Activated T-helper 1 cell treated with anti-CD3 and anti-CD28 coated beads, Interleukin-12 subunit alpha, Interleukin-12 subunit beta, Interleukin-2, Interleukin-4 antibody, amounts not matched to agents 30 ng/mL and 10 ng/mL and 1 ng/mL, durations not matched to agents 14 hours and 24 hours and 36 hours (primary cell): Measurements from ENCODE around the gene LPP. TPM values are rescaled to one million over a fixed set of nuclear protein-coding genes. Genes with fewer than 3 reads are reported as not detected.

Experiments
- DNase-seq: peaks from one replicate; pipeline ENCODE4 v3.0.0; 2021; ENCODE audit warnings: low spot score
- H3K27ac Mint-ChIP-seq: one replicate; pipeline ENCODE4 v1.8.0; 2021; ENCODE audit warnings: mild to moderate bottlenecking, mixed read lengths
- H3K27me3 Mint-ChIP-seq: one replicate; pipeline ENCODE4 v1.8.0; 2022; ENCODE audit warnings: mild to moderate bottlenecking, moderate library complexity, mixed read lengths; ENCODE audit not compliant: insufficient read depth
- H3K36me3 Mint-ChIP-seq: one replicate; pipeline ENCODE4 v1.8.0; 2021; ENCODE audit warnings: low read depth, mixed read lengths
- H3K4me1 Mint-ChIP-seq: one replicate; pipeline ENCODE4 v1.8.0; 2021; ENCODE audit warnings: low read depth, mixed read lengths
- H3K4me3 Mint-ChIP-seq: one replicate; pipeline ENCODE4 v1.8.0; 2021; ENCODE audit warnings: mild to moderate bottlenecking, moderate library complexity, mixed read lengths
- H3K9me3 Mint-ChIP-seq: one replicate; pipeline ENCODE4 v1.8.0; 2021; ENCODE audit warnings: mixed read lengths
- intact Hi-C: fragments of 100-400 bp; cut with micrococcal nuclease; formaldehyde crosslinking; loops from one replicate; pipeline ENCODE4 v1.15.1; 2024
- total RNA-seq: library from RNA; stranded (reverse); gene quantifications from 2 replicates; pipeline ENCODE4 v1.2.3, GENCODE V29; 2022

Gene LPP
- total RNA-seq, 1 donor from 2014 or later: 38.2 TPM

DNA sequence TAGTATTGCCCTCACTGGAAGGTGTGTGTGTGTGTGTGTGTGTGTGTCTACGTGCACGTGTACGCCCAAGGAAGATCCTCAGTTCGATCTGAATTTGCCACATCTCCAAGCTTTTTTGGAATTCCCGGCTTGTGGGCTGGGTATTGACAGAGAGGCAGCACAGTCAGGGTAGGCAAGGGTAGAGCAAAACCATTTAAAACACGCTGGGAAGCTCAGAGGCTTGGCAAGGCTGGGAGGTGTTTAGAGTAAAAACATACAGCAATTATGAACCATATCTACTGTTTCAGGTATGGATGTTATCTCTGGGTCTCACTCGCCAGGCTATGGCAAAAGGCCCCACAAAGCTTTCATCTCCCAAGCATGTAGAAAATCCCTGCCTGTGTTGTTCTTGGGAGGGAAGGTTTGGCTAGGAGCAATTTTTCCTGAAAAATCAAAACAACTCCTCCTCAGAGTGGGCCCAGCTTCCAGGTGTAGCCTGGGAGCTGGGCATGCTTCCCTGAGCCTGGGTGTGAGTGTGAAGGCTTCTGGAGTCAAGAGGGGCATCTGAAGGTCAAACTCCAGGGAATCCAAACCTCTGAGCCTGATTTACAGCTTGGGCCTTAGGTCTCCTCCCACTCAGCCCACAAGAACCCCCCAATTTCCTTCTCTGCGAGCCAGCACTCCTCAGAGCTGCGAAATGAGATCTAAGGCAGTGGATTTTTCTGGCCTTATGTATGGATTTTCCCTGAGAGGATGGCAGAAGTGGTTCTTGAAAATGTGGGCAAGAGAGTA is 773.0 kb downstream of the LPP start:
- intact Hi-C loops: no loop called here
- H3K27ac Mint-ChIP-seq: no peak overlapping the region
- DNase-seq: no peak
- peaks cover 5% of the 10 kb centered on the region for H3K4me1 Mint-ChIP-seq
- H3K36me3 Mint-ChIP-seq: peaks cover 2% of the 10 kb centered on the region
- no peaks in the 10 kb centered on the region for H3K9me3 Mint-ChIP-seq
- H3K27me3 Mint-ChIP-seq: peaks cover 4% of the 10 kb centered on the region
- H3K4me3 Mint-ChIP-seq: no peak overlapping the region

GRCh38 chr3:188927971-188928370 is 774.0 kb downstream of the LPP start:
- intact Hi-C loops: no loop called here
- H3K9me3 Mint-ChIP-seq: no peaks in the 10 kb centered on the region
- H3K27ac Mint-ChIP-seq: no peak overlapping the region
- H3K4me3 Mint-ChIP-seq: no peak overlapping the region
- DNase-seq: no peak
- peaks cover 2% of the 10 kb centered on the region for H3K36me3 Mint-ChIP-seq
- peaks cover 5% of the 10 kb centered on the region for H3K4me1 Mint-ChIP-seq
- H3K27me3 Mint-ChIP-seq: peaks cover 4% of the 10 kb centered on the region

DNA sequence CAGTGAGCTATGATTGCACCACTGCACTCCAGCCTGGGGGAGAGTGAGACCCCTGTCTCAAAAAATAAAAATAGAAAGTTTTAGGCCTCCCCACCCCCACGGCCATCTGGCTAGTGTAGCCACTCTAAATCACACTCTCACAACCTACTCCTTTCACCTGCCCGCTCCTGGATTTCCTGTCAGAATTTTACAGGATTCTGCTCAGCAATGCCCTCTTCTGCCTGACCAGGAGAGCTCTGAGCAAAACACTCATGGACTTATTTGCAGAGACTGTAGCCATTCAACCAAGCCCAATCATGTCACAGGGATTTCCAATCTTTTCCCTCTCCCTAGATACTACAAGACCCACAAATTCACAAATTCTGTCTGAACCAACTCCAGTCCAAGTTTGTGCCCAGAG is 775.2 kb downstream of the LPP start:
- peaks cover 4% of the 10 kb centered on the region for H3K27me3 Mint-ChIP-seq
- H3K36me3 Mint-ChIP-seq: peaks cover 2% of the 10 kb centered on the region
- no peak for DNase-seq
- no peaks in the 10 kb centered on the region for H3K9me3 Mint-ChIP-seq
- no peak overlapping the region for H3K4me3 Mint-ChIP-seq
- no peak overlapping the region for H3K27ac Mint-ChIP-seq
- intact Hi-C loops: no loop called here
- peaks cover 5% of the 10 kb centered on the region for H3K4me1 Mint-ChIP-seq

GRCh38 chr3:188931036-188931435 is 777.1 kb downstream of the LPP start:
- no peaks in the 10 kb centered on the region for H3K27me3 Mint-ChIP-seq
- no peak for DNase-seq
- H3K36me3 Mint-ChIP-seq: peaks cover under 1% of the 10 kb centered on the region
- no peak overlapping the region for H3K4me3 Mint-ChIP-seq
- no peak overlapping the region for H3K27ac Mint-ChIP-seq
- intact Hi-C loops: no loop called here
- H3K4me1 Mint-ChIP-seq: peaks cover 5% of the 10 kb centered on the region
- no peaks in the 10 kb centered on the region for H3K9me3 Mint-ChIP-seq

DNA sequence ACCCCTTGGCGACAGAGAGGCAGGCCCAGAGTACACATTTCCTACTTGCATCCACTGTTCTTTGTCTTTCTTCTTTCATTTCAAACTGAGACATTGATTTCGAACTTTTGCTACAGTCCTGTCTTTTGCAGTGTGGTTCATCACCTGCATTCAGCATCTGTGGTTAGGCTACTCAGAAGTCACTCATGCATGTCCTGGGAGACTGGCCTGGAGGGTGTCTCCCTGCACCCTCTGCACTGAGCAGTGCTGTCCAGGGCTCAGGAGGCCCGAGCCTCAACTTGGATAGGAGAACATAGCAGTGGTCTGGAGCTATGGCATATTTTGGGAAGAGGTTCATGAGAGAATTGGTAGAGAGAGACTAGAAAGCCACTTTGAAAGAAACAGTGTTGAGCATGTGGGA is 777.6 kb downstream of the LPP start:
- intact Hi-C loops: no loop called here
- H3K36me3 Mint-ChIP-seq: no peaks in the 10 kb centered on the region
- H3K27ac Mint-ChIP-seq: no peak overlapping the region
- H3K4me3 Mint-ChIP-seq: no peak overlapping the region
- no peak for DNase-seq
- H3K4me1 Mint-ChIP-seq: peaks cover 5% of the 10 kb centered on the region
- H3K9me3 Mint-ChIP-seq: no peaks in the 10 kb centered on the region
- no peaks in the 10 kb centered on the region for H3K27me3 Mint-ChIP-seq

- peaks cover 5% of the 10 kb centered on the region for H3K4me1 Mint-ChIP-seq
- intact Hi-C loops: no loop called here
- H3K4me3 Mint-ChIP-seq: no peak overlapping the region
- no peaks in the 10 kb centered on the region for H3K36me3 Mint-ChIP-seq
- peaks cover 3% of the 10 kb centered on the region for H3K27me3 Mint-ChIP-seq
- no peak overlapping the region for H3K27ac Mint-ChIP-seq
- DNase-seq: no peak
- H3K9me3 Mint-ChIP-seq: no peaks in the 10 kb centered on the region
Observed at GRCh38 chr3:188934989-188935388, 781.0 kb downstream of the LPP start.

- Mint-ChIP-seq H3K36me3 (no peaks in the 10 kb centered on the region), H3K27me3 (peaks cover 3% of the 10 kb centered on the region), H3K27ac (no peak overlapping the region), H3K4me1 (peaks cover under 1% of the 10 kb centered on the region), H3K4me3 (no peak overlapping the region), H3K9me3 (peaks cover under 1% of the 10 kb centered on the region)
- intact Hi-C loops: no loop called here
- no peak for DNase-seq
Observed at GRCh38 chr3:188936597-188937107, 782.7 kb downstream of the LPP start.

DNA sequence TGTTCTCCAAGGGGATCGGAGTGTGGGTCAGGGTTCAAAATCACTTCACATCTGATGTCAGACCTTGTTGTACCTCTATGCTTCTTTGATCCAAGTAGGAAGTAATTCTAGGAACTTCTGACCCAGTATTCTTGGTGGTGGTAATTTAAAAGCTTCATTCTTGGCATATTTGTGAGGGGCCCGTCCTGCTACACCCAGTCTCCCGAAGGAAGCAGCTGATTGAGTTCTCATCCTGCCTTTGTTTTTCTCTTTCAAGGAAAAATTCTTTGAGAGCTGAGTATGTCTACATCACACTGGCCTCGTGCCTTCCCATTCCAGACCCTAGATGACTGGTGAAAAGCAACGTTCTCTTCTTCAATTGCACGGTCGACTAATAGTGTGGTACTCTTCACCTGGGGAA is 783.4 kb downstream of the LPP start:
- Mint-ChIP-seq H3K4me3 (no peak overlapping the region), H3K27ac (no peak overlapping the region), H3K27me3 (peaks cover 3% of the 10 kb centered on the region), H3K4me1 (no peaks in the 10 kb centered on the region), H3K9me3 (peaks cover 5% of the 10 kb centered on the region), H3K36me3 (no peaks in the 10 kb centered on the region)
- intact Hi-C loops: no loop called here
- DNase-seq: no peak

GRCh38 chr3:188938999-188939398 is 785.0 kb downstream of the LPP start:
- intact Hi-C loops: no loop called here
- no peak overlapping the region for H3K4me3 Mint-ChIP-seq
- H3K27ac Mint-ChIP-seq: no peak overlapping the region
- DNase-seq: no peak
- H3K4me1 Mint-ChIP-seq: no peaks in the 10 kb centered on the region
- H3K36me3 Mint-ChIP-seq: no peaks in the 10 kb centered on the region
- H3K27me3 Mint-ChIP-seq: peaks cover 3% of the 10 kb centered on the region
- H3K9me3 Mint-ChIP-seq: peaks cover 5% of the 10 kb centered on the region

DNA sequence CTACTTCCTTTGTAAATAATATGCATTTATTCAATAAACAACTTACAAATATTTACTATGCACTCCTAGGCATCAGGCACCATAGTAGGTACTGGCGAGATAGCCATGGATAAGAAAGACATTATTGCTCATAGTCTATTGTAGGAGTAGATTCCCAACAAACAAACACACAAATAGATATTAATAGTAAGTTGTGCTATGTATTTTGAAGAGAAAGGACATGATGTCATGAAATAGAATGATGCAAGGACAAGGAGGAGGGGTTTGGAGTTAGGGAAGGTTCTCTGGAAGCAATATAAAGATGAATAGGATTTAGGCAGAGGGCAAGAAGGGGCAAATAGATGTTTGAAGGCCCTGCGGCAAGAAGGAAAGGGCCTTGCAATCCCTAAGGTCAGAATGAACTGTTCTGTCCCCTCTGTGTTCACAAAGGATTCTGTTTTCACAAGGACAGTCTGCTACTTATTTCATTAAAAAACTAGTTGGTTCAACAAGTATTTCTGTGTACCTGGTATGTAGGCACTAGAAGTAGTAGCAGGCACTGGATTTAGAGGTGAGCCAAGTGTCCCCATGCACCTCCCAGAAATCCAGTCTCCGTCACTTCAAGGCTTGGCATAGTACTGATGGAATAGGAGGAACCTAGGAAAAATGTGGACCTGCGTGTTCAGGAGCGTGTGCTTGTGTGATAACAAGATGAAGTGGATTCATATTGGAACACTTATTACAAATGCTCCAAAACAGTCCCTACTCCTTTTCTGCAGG is 786.0 kb downstream of the LPP start:
- Mint-ChIP-seq H3K27me3 (peaks cover 3% of the 10 kb centered on the region), H3K4me1 (no peaks in the 10 kb centered on the region), H3K27ac (no peak overlapping the region), H3K9me3 (peaks cover 5% of the 10 kb centered on the region), H3K4me3 (no peak overlapping the region), H3K36me3 (no peaks in the 10 kb centered on the region)
- DNase-seq: no peak
- intact Hi-C loops: no loop called here
